ENCODE measurements around the gene PHACTR4.

- TF ChIP-seq CTCF (conservative IDR thresholded peaks at IDR 0.05 in 1 of 2, IDR thresholded peaks at IDR 0.05 in 1 of 2; ENCODE audit: low read depth in 1 of 2, low read length in 2 of 2) (no peak), EZH2 (IDR thresholded peaks at IDR 0.05; ENCODE audit: low read length, missing control alignments) (no peak)
Measured at GRCh38 chr1:28518745-28519341, 149.3 kb downstream of the PHACTR4 start.

All from fibroblast of lung (primary cell).